Measurements from ENCODE around the gene ACY1.

The ACY1 gene

DNA sequence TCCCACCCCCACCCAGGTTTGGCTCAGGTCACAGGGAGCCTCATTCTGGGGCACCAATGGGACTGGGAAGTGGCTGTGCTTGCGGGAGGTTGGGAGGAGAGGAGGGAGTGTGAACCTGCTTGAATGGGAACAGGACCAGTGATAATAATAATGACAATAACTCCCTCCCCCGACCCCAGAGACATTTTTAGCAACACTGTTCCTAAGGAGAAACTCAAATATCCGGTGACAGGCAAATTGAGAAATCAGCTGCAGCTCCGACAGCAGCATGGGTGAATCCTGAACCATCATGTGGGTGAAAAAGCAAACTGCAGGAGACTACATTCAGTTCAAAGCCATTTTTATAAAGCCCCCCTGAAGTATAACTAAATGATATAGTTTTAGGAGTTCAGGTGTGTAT, 24.0 kb downstream of the ACY1 start:
- Mint-ChIP-seq H3K27ac (no peak overlapping the region), H3K4me1 (peaks cover 7 to 15% of the 10 kb centered on the region in 2 donors)
- ATAC-seq (replicated peaks), result no peak

DNA sequence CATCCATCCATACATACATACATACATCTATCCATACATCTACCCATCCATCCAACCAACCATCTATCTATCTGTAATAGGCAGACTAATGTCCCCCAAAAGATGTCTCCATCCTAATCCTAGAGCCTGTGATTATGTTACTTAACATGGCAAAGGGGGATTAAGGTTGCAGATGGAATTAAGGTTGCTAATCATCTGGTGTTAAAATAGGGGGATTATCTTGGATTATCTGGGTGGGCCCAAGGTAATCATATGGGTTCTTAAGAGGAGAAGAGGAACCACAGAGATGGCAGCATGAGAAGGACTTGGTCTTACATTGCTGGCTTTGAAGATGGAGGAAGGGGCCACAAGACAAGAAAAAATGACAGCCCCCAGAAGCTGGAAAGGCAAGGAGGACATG, 27.1 kb downstream of the ACY1 start:
- no peak for ATAC-seq (replicated peaks)
- DNase-seq, result no peak
- Mint-ChIP-seq H3K27ac (no peak overlapping the region), H3K4me3 (no peak overlapping the region), H3K9me3 (no peaks in the 10 kb centered on the region), H3K27me3 (peaks cover 0 to 8% of the 10 kb centered on the region in 2 donors), H3K36me3 (no peaks in the 10 kb centered on the region), H3K4me1 (peaks cover 7 to 12% of the 10 kb centered on the region in 2 donors)

More for the DNA sequence above, 24.0 kb downstream of the ACY1 start:
- no peak overlapping the region for H3K4me3 Mint-ChIP-seq
- peaks cover 5 to 19% of the 10 kb centered on the region in 2 donors for H3K27me3 Mint-ChIP-seq
- DNase-seq, result no peak
- no peaks in the 10 kb centered on the region for H3K9me3 Mint-ChIP-seq
- no peaks in the 10 kb centered on the region for H3K36me3 Mint-ChIP-seq

DNA sequence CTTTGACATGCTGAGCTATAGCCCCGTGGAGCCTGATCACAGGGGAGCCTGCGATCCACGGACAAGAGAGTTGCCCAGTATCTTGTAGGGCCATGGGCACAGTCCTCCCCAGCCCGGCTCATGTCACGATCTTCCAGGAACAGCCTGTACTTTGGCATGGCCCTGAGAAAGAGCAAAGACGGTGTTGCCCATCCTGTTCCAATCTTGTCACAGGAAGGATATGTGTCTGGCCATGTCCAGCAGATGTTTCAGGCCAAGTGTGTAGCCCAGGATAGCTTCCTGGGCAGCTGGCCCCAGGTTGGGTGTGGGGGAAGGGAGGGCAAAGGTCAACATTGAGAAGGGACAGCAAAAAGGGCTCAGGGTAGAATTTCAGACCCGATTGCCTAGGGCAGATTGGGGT, 29.4 kb downstream of the ACY1 start:
- peaks cover 2 to 7% of the 10 kb centered on the region in 2 donors for H3K4me1 Mint-ChIP-seq
- no peak overlapping the region for H3K27ac Mint-ChIP-seq

DNA sequence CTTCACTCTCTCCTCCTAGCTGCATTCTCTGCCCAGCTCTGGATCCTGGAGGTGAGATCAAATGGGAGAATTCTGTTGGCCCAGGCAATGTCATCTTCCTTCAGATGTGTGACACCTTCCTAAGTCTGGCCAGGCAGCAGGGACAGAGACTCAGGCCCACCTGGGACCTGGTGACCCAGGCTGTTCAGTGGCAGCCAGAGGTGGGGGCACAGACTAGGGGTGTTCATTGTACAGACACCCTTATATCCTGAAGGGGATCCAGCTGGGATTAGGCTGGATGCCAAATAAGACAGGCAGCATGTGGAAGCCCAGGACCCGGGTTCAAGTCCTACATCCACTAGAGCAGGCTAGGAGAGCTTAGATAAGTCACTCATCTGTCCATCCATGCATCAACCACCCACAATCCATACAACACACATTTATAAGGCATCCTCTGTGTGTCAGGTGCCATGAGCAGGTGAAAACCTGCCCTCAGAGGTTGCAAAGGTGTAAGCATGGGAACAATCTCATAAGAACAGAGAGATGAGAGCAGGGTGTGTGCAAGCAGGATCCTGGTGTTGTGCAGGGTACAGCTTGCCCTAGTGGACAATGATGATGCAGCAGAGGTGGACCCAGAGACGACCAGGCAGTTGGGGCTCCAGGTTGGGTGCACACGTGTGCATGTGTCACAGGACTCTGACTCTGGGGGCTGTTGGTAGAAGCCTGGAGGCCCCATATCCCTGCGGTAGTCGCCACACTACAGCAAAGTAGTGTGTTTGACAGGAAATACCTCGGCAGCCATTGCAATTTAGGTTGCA, 30.7 kb downstream of the ACY1 start:
- H3K36me3 Mint-ChIP-seq, result no peaks in the 10 kb centered on the region
- H3K27me3 Mint-ChIP-seq, result peaks cover 4 to 8% of the 10 kb centered on the region in 2 donors
- no peak overlapping the region for H3K27ac Mint-ChIP-seq

More for the DNA sequence above, 29.4 kb downstream of the ACY1 start:
- Mint-ChIP-seq H3K4me3 (no peak overlapping the region), H3K27me3 (peaks cover 4 to 8% of the 10 kb centered on the region in 2 donors), H3K9me3 (no peaks in the 10 kb centered on the region), H3K36me3 (no peaks in the 10 kb centered on the region)
- DNase-seq (no peak), ATAC-seq (replicated peaks) (no peak)

DNA sequence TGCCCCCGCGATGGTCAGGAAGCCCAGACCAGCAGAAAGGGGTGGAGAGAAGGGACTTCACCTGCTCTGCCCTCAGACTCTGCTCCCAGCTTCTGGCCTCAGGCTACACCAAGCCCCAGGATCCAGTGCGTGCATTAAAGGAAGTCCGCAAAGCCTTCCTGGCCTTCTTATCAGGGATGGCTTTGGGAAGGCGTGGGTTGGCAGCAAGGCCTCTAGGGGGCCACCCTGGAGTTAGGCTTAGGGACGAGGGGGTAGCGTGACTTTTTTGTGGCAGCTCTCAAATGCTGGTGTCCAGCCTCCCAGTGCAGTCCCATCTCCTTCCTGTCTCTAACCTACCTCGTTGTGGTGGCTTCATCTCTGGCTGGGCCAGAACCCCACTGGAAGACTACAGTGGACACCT, 31.3 kb downstream of the ACY1 start:
- peaks cover 6 to 14% of the 10 kb centered on the region in 2 donors for H3K4me1 Mint-ChIP-seq

More for the DNA sequence above, 30.7 kb downstream of the ACY1 start:
- H3K4me3 Mint-ChIP-seq, result no peak overlapping the region
- peaks cover 2 to 8% of the 10 kb centered on the region in 2 donors for H3K4me1 Mint-ChIP-seq
- DNase-seq, result no peak
- H3K9me3 Mint-ChIP-seq, result no peaks in the 10 kb centered on the region
- peak; percentile 42 for ATAC-seq (replicated peaks)

DNA sequence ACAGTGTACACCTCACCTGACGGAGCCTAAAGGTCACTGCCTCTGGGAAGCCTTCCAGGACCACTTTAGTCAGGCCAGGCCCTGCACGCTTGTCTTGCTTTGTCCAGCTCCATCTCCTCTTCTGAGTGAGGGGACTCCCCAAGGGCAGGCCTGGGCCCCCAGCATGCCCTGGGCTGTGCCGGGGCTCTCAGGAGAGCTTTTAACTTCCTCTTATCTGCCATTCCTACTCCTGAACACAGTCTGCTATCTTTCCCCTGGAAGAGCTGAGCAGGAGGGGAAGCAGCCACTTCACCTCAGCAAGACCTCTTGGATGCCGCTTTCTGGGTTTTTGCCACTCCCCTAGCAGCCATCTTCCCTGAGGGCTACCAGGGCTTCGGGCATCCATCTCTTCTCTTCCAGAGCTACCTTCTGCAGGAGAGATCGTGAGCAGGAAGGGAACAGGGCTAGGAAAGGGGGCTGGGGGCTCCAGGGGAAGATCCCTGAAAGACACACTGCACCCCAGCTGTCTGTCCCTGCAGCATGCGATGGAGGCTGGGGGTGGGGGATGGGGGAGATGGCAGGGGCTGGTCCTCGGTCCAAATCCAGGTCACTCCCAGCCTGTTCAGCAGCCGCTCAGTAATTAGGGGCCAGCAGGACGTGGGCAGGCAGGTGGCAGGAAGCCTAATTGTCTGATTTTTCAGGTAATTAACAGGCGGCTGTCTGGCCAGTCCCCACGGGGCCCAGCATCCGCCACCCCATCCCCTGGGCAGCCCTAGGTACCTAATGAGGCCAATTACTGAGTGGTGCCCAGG, 32.3 kb downstream of the ACY1 start:
- DNase-seq (no peak), ATAC-seq (replicated peaks) (peak; percentile 30 to 38)
- no peak overlapping the region for H3K27ac Mint-ChIP-seq
- H3K4me3 Mint-ChIP-seq, result no peak overlapping the region
- no peaks in the 10 kb centered on the region for H3K9me3 Mint-ChIP-seq
- H3K4me1 Mint-ChIP-seq, result peaks cover 6 to 19% of the 10 kb centered on the region in 2 donors
- no peaks in the 10 kb centered on the region for H3K36me3 Mint-ChIP-seq
- H3K27me3 Mint-ChIP-seq, result peaks cover 4 to 8% of the 10 kb centered on the region in 2 donors

More for the DNA sequence above, 31.3 kb downstream of the ACY1 start:
- Mint-ChIP-seq H3K4me3 (no peak overlapping the region), H3K27ac (no peak overlapping the region), H3K27me3 (peaks cover 4 to 8% of the 10 kb centered on the region in 2 donors), H3K9me3 (no peaks in the 10 kb centered on the region), H3K36me3 (no peaks in the 10 kb centered on the region)
- ATAC-seq (replicated peaks), result no peak
- no peak for DNase-seq

DNA sequence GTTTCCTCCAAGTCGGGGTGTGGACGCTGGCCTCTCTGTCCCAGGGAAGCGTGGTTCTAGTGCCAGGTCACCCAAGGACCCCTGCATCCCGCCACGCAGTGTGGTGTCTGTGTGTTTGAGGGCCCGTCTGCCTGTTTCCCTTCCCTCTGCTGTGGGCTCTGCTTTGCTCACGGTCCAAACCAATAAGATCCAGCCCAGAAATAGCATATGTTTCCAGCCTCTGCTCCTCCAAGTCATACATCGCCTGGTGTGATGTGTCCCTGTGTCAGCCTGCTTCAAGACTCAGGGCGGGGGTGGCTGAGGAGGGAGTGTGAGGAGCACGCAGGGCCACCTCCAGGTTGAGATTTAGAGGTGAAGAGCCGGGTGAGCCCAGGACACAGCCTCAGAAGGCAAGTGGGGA, 34.3 kb downstream of the ACY1 start:
- Mint-ChIP-seq H3K36me3 (no peaks in the 10 kb centered on the region), H3K27ac (no peak overlapping the region), H3K9me3 (no peaks in the 10 kb centered on the region), H3K27me3 (peaks cover 4 to 8% of the 10 kb centered on the region in 2 donors), H3K4me1 (peaks cover 18 to 31% of the 10 kb centered on the region in 2 donors), H3K4me3 (no peak overlapping the region)
- no peak for ATAC-seq (replicated peaks)
- DNase-seq, result no peak

DNA sequence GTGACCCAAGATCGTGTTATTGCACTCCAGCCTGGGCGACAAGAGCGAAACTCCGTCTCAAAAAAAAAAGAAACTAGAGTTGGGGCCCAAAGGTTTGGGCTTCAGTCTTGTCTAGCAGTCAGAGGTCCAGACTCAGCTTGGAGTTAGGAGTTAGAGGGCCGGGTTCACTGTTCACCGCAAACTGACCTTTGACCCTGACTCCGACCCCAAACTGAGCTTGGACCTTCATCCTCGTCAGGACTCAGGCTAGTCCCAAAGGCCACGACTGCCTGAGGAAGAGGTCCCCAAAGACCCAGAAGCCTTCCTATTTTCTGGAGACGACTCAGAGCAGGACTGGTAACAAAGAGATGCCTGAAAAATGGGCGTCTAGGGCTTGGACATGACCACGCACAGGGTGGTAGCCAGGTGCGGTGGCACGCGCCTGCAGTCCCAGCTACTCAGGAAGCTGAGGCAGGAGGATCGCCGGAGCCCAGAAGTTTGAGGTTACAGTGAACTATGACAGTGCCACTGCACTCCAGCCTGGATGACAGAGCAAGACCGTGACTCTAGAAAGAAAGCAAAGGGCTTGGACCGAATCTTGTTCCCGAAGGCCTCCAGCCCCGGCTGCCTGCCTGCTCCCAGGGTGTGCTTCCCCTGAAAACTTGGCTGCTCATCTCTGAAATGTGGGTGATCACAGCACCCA, 35.1 kb downstream of the ACY1 start:
- H3K27me3 Mint-ChIP-seq, result peaks cover 4 to 8% of the 10 kb centered on the region in 2 donors
- no peak for ATAC-seq (replicated peaks)
- no peak overlapping the region for H3K27ac Mint-ChIP-seq
- DNase-seq, result no peak
- H3K4me1 Mint-ChIP-seq, result peaks cover 25 to 40% of the 10 kb centered on the region in 2 donors
- H3K9me3 Mint-ChIP-seq, result no peaks in the 10 kb centered on the region
- H3K4me3 Mint-ChIP-seq, result no peak overlapping the region
- H3K36me3 Mint-ChIP-seq, result no peaks in the 10 kb centered on the region

DNA sequence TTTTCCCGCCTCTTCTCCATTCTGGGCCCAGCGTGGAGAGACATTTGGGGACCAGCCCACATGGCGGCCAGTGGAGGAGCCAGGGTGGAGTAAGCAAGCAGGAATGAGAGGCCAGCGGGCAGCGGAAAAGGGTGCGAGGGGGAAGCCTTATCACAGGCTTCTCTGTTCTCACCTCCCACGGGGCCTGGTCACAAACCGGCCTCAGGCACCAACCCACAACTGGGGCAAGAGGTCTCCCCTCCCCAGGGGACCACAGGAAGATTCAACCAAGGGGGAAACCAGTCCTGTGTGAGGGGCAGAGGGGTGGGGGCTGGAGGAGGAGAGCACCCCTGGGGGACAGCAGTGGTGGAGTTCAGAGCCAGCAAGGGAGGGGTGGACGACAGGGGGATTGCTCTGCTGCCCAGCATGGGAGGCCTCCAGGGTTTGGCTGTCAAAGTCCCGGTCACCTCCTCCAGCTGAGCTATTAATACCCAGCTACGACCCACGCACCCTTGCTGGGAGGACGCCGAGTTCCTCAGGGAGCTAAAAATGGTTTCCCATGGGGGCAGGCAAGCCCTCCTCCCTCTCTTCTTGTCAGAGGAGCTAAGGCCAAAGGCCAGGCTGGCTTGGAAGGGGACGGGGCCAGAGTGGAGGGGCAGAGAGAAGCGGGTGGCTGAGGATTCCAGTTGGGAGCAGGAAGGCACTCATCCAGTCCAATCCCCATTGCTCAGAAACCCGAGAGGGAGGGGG, 36.2 kb downstream of the ACY1 start:
- Mint-ChIP-seq H3K9me3 (no peaks in the 10 kb centered on the region), H3K27ac (no peak overlapping the region)

DNA sequence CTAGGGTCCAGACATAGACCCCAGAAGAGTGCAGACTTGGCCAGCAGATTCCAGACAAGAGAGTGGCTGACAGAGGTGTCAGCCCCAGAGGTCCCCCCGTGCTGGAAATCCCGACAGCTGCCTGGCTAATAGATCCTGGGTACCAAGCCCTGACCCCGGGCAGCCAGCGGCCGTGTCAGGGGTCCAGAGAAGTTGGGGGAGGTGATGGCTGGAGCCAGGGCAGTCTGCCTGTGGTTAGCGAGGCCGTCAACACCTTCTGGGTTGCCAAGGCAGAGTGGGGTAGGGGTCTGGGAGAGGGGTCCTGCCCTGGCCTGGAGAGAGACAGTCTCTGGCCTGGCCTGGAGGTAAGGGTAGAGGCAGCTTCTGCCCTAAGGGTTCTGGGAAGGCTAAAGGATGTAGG, 37.5 kb downstream of the ACY1 start:
- no peaks in the 10 kb centered on the region for H3K36me3 Mint-ChIP-seq
- no peak overlapping the region for H3K4me3 Mint-ChIP-seq
- DNase-seq, result no peak
- H3K27ac Mint-ChIP-seq, result no peak overlapping the region
- no peaks in the 10 kb centered on the region for H3K9me3 Mint-ChIP-seq
- H3K4me1 Mint-ChIP-seq, result peaks cover 34 to 50% of the 10 kb centered on the region in 2 donors
- peaks cover 8 to 14% of the 10 kb centered on the region in 2 donors for H3K27me3 Mint-ChIP-seq
- no peak for ATAC-seq (replicated peaks)

More for the DNA sequence above, 36.2 kb downstream of the ACY1 start:
- H3K36me3 Mint-ChIP-seq, result no peaks in the 10 kb centered on the region
- H3K4me3 Mint-ChIP-seq, result peak overlapping the region in 1 of 2 donors; percentile 17
- ATAC-seq (replicated peaks) (no peak), DNase-seq (no peak)
- H3K27me3 Mint-ChIP-seq, result peaks cover 8% of the 10 kb centered on the region in 2 donors
- peaks cover 34 to 51% of the 10 kb centered on the region in 2 donors for H3K4me1 Mint-ChIP-seq

DNA sequence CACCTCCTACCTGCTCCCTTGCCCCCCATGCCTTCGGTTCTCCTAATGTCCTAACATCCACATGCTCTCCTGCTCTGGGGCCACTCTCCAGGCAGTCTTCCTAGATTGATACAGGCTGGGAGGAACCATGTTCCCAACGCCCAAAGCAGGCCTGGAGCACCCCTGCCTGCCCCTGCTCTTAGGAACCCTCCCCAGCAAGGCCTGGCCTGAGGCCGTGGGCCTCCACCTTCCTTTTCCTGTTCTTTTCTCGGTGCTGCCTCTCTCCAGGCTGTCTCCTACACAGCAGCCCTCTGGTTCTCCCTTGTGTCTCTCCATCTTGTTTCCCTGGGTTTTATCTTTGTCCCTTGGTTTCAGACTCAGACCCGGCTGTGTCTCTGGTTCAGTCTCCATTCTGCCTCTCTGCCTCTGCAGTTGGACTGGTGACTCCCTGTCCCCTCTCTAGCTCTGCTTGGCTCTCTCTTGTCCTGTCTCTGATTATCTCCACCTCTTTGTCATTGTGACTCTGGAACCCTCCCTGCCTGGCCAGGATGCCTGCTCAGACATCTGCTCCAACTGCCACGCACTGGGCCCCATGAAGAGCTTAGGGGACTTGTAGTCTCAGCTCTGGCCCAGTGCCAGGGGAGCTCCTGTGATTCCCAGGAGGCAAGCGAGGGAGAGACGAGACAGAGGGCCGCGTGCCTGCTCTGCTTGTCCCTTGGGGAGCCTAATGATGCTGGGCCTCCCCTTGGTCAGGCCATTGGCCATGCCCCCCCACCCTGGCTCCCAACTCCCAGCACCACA, 38.3 kb downstream of the ACY1 start:
- no peaks in the 10 kb centered on the region for H3K9me3 Mint-ChIP-seq
- peaks cover 37 to 50% of the 10 kb centered on the region in 2 donors for H3K4me1 Mint-ChIP-seq
- H3K36me3 Mint-ChIP-seq, result no peaks in the 10 kb centered on the region
- no peak overlapping the region for H3K4me3 Mint-ChIP-seq
- H3K27ac Mint-ChIP-seq, result no peak overlapping the region
- peaks cover 5 to 14% of the 10 kb centered on the region in 2 donors for H3K27me3 Mint-ChIP-seq
- ATAC-seq (replicated peaks) (peak; percentile 24 to 37), DNase-seq (peak; percentile 44)

DNA sequence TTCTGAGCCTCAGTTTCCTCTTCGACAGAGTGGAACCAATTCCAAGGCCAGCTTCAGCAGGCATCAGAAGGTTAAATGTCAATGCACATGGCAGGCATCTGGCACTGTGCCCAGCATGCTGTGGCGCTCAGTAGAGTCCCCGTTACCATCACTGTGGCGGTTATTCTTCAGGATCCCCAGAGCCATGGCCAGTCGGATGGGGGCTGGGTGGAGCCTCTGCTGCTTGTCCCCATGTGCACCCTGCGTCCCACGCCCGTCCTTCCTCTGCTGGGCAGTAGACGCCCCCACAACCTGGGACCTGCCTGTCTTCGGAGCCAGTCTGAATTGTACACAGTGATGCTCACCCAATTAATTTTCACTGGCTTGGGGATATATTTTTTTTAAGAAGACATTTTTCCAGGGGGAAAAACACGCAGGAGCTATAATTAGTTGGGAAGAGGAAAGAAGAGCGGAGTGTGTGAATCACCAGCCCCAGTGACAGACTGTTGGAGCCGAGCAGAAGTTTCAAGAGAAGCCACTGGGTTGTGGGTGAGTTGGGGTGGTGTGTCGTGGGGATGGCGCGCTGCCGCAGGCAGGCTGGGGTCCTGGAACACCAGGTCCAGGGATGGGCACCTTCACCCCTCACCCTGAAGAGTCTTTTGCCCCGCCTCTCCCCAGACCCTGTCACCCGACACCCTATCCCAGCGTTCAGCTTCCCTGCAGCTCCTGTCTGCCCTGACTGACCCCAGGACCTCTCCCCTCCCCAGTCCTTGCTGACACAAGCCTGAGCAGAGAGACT, 39.2 kb downstream of the ACY1 start:
- no peak overlapping the region for H3K27ac Mint-ChIP-seq
- DNase-seq (no peak), ATAC-seq (replicated peaks) (peak in 1 of 2 donors; percentile 3)
- peaks cover 4 to 9% of the 10 kb centered on the region in 2 donors for H3K27me3 Mint-ChIP-seq
- no peak overlapping the region for H3K4me3 Mint-ChIP-seq
- no peaks in the 10 kb centered on the region for H3K36me3 Mint-ChIP-seq
- peaks cover 37 to 50% of the 10 kb centered on the region in 2 donors for H3K4me1 Mint-ChIP-seq
- H3K9me3 Mint-ChIP-seq, result no peaks in the 10 kb centered on the region

Measured in stimulated activated naive B cell treated with anti-CD40 and anti-IgM and Interleukin-4, amounts not matched to agents 10 μg/mL and 1 μg/mL and 100 μg/mL, for 72 hours (primary cell).